ENCODE measurements around the gene KCNIP4.

Gene KCNIP4

DNA sequence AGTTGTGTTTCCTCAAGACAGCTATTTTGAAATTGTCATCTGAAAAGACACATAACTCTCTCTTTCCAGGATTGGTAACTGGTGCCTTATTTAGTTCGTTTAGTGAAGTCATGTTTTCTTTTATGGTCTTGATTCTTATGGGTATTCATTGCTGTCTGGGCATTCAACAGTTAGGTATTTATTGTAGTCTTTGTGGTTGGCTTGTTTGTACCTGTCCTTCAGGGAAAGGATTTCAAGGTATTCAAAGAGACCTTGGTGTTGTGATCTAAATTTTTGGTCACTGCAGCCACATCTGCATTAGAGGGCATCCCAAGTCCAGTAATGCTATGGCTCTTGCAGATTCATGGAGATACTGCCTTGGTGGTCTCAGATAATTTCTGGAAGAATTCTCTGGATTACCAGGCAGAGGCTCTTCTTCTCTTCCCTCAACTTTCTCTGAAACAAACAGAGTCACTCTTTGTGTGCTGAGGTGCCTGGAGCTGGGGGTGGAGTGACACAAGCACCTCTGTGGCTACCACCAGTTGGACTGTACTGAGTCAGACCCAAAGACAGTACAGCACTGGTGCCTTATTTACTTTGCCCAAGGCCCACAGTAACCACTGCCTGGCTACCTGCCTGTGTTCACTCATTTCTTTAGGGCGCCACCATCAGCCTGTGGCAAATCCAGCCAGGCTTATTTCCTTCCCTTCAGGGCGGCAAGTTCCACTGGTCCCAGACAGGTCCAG, 620.4 kb downstream of the KCNIP4 start:
- TF ChIP-seq CTCF (IDR thresholded peaks at IDR 0.05; ENCODE audit: low read depth, low read length): no peak
- no peak overlapping the region for H3K4me3 ChIP-seq (ENCODE audit: low read depth, low read length)

GRCh38 chr4:21320034-21320433, 628.5 kb downstream of the KCNIP4 start:
- no peak overlapping the region for H3K4me3 ChIP-seq (ENCODE audit: low read depth, low read length)
- TF ChIP-seq CTCF (IDR thresholded peaks at IDR 0.05; ENCODE audit: low read depth, low read length): no peak

GRCh38 chr4:21307709-21308108, 640.9 kb downstream of the KCNIP4 start:
- TF ChIP-seq CTCF (IDR thresholded peaks at IDR 0.05; ENCODE audit: low read depth, low read length): no peak
- no peak overlapping the region for H3K4me3 ChIP-seq (ENCODE audit: low read depth, low read length)

DNA sequence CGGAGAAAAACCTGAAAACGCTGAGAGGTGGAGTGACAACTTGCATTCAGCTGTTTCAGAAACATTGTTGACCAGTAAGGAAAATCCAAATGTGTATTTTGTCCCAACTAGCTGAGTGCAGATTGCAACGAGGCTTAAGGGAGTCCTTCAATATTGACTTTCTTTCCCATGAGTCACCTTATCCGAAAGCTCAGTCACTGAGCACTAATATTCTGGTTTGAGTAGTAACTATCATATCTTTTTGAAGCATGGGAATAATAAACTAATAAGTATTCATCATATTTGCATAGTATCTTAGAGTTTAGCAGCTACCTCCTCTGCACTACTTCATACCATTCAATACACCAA, 644.1 kb downstream of the KCNIP4 start:
- H3K4me3 ChIP-seq (ENCODE audit: low read depth, low read length): no peak overlapping the region
- TF ChIP-seq CTCF (IDR thresholded peaks at IDR 0.05; ENCODE audit: low read depth, low read length): no peak

GRCh38 chr4:21290562-21290961, 658.0 kb downstream of the KCNIP4 start:
- H3K4me3 ChIP-seq (ENCODE audit: low read depth, low read length): no peak overlapping the region
- TF ChIP-seq CTCF (IDR thresholded peaks at IDR 0.05; ENCODE audit: low read depth, low read length): no peak

GRCh38 chr4:21276046-21276445, 672.5 kb downstream of the KCNIP4 start:
- no peak for TF ChIP-seq CTCF (IDR thresholded peaks at IDR 0.05; ENCODE audit: low read depth, low read length)
- H3K4me3 ChIP-seq (ENCODE audit: low read depth, low read length): no peak overlapping the region

GRCh38 chr4:21271439-21272052, 677.0 kb downstream of the KCNIP4 start:
- no peak overlapping the region for H3K4me3 ChIP-seq (ENCODE audit: low read depth, low read length)
- no peak for TF ChIP-seq CTCF (IDR thresholded peaks at IDR 0.05; ENCODE audit: low read depth, low read length)

All from WI38 (cell line).